Osteoblast (primary cell): ENCODE results near the gene S1PR1. TPM values are rescaled to one million over a fixed set of nuclear protein-coding genes. Genes with fewer than 3 reads are reported as not detected.

ENCODE experiments used
- DNase-seq: peaks from one replicate; pipeline ENCODE4 v3.0.0; 2011; ENCODE audit warnings: low spot score, mixed read lengths; ENCODE audit not compliant: insufficient read length; ENCODE audit errors: missing footprints
- H2AFZ ChIP-seq: 2 replicates; pipeline ENCODE4 v1.6.0; 2011; ENCODE audit warnings: mild to moderate bottlenecking, low read length
- H3K27ac ChIP-seq: 2 replicates; pipeline ENCODE4 v1.5.1; 2011; ENCODE audit warnings: mild to moderate bottlenecking, low read depth, low read length, moderate library complexity
- H3K27me3 ChIP-seq: 2 replicates; pipeline ENCODE4 v1.6.0; 2012; ENCODE audit warnings: mild to moderate bottlenecking, control low read depth, inconsistent platforms, low read length, moderate library complexity; ENCODE audit not compliant: insufficient read depth
- H3K36me3 ChIP-seq: 2 replicates; pipeline ENCODE4 v1.5.1; 2011; ENCODE audit warnings: mild to moderate bottlenecking, low read length, control low read depth, moderate library complexity; ENCODE audit not compliant: insufficient read depth
- H3K4me1 ChIP-seq: 2 replicates; pipeline ENCODE4 v1.5.1; 2011; ENCODE audit warnings: mild to moderate bottlenecking, low read length, control low read depth, moderate library complexity; ENCODE audit not compliant: insufficient read depth
- H3K4me2 ChIP-seq: 2 replicates; pipeline ENCODE4 v1.6.0; 2011; ENCODE audit warnings: mild to moderate bottlenecking, low read length; ENCODE audit not compliant: insufficient read depth
- H3K4me3 ChIP-seq: fragments of 200-600 bp; sonication (generic); 3 replicates; pipeline ENCODE4 v1.5.1; 2012; ENCODE audit warnings: mild to moderate bottlenecking, low read length, inconsistent platforms; ENCODE audit not compliant: insufficient read depth
- H3K79me2 ChIP-seq: 2 replicates; pipeline ENCODE4 v1.6.0; 2012; ENCODE audit warnings: mild to moderate bottlenecking, low read length, control low read depth, inconsistent platforms; ENCODE audit not compliant: insufficient read depth
- H3K9me3 ChIP-seq: 2 replicates; pipeline ENCODE4 v1.5.1; 2011; ENCODE audit warnings: low read depth, low read length, control low read depth
- H4K20me1 ChIP-seq: 2 replicates; pipeline ENCODE4 v1.6.0; 2012; ENCODE audit warnings: mild to moderate bottlenecking, low read length, control low read depth; ENCODE audit not compliant: insufficient read depth
- total RNA-seq: library from RNA; depleted of rRNA; stranded (reverse); fragments of >200 nt; gene quantifications from 2 replicates; pipeline ENCODE4 v1.2.3, GENCODE V29; 2012
- TF ChIP-seq, protein P1 (sequence below): IDR thresholded peaks from 2 replicates; pipeline ENCODE4 v1.5.1; 2011; ENCODE audit warnings: mild to moderate bottlenecking, low read depth, low read length, moderate library complexity; ENCODE audit errors: extremely low read depth

S1PR1 gene
- total RNA-seq, 1 donor, result 25.7 TPM

DNA sequence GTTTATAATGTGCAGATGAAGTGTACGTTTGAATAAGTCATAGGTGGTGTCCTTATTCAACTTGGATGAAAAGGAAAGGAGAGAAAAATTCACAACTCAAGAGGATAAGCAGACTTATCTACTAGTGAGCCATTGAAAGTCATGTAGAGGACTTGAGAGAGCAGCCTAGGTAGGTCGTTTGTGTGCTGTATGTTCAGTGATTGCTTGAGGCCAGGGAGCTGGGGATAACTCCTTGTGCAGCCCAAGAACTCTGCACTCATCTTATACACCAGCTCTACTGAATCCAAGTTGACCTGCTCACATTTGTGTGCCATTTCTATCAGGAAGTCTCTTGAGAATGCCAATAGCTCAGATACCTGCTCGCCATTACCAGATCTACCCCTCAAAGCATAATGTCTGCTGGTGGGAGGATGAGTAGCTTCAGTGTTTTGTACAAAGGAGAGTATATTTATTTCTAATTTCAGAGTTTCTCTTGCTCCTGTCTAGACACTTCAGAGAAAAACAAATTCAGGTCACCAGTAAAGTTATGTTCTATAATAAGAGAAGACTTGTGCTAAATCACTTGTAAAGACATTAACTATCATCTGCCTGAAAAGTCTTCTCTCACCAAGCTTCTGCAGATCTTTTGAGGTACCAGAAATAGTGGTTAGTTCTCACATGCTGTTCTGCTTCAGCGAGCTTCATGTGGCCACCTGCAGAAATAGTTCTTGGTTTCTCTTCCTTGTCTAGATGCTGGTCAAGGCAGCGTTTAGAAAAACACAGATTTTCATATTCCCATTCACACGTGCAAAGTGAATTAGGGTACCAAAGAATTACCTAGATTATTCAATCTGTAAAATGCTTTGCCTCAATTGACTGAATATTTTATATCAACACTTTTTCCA, 10.8 kb downstream of the S1PR1 start:
- no peaks in the 10 kb centered on the region for H3K36me3 ChIP-seq
- peaks cover 10% of the 10 kb centered on the region for H3K4me1 ChIP-seq
- H3K9me3 ChIP-seq, result no peaks in the 10 kb centered on the region
- no peak overlapping the region for H3K4me2 ChIP-seq
- TF ChIP-seq, protein P1, sequence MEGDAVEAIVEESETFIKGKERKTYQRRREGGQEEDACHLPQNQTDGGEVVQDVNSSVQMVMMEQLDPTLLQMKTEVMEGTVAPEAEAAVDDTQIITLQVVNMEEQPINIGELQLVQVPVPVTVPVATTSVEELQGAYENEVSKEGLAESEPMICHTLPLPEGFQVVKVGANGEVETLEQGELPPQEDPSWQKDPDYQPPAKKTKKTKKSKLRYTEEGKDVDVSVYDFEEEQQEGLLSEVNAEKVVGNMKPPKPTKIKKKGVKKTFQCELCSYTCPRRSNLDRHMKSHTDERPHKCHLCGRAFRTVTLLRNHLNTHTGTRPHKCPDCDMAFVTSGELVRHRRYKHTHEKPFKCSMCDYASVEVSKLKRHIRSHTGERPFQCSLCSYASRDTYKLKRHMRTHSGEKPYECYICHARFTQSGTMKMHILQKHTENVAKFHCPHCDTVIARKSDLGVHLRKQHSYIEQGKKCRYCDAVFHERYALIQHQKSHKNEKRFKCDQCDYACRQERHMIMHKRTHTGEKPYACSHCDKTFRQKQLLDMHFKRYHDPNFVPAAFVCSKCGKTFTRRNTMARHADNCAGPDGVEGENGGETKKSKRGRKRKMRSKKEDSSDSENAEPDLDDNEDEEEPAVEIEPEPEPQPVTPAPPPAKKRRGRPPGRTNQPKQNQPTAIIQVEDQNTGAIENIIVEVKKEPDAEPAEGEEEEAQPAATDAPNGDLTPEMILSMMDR, result no peak
- no peak overlapping the region for H3K27ac ChIP-seq
- no peak overlapping the region for H3K4me3 ChIP-seq
- no peak overlapping the region for H2AFZ ChIP-seq
- H3K27me3 ChIP-seq, result no peaks in the 10 kb centered on the region
- DNase-seq, result no peak
- H4K20me1 ChIP-seq, result no peaks in the 10 kb centered on the region
- no peaks in the 10 kb centered on the region for H3K79me2 ChIP-seq

DNA sequence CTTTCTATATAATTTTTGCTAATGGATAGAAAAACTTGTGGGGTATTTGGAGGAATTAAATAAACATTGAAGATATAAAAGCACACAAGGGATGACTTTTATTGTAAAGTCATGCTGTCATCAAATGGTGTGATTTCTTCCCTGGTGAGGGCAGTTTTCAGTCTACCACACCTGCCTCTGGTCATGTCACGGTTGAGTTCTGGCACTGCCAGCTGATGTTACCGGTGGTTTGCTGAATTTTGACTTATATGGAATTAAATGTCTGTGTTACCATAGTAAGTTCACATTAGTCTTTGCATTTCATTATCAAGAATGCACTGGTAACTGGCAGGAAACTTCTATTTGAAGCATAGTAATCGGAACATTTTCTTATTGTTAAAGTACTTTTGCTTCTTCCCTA, 13.4 kb downstream of the S1PR1 start:
- Histone ChIP-seq H3K79me2 (no peaks in the 10 kb centered on the region), H3K36me3 (no peaks in the 10 kb centered on the region), H3K4me1 (peaks cover 14% of the 10 kb centered on the region), H2AFZ (peak overlapping the region; percentile 85), H3K27me3 (no peaks in the 10 kb centered on the region), H3K9me3 (no peaks in the 10 kb centered on the region), H4K20me1 (no peaks in the 10 kb centered on the region), H3K27ac (no peak overlapping the region), H3K4me3 (no peak overlapping the region), H3K4me2 (peak overlapping the region; percentile 54)
- no peak for DNase-seq
- TF ChIP-seq, protein P1, result no peak

DNA sequence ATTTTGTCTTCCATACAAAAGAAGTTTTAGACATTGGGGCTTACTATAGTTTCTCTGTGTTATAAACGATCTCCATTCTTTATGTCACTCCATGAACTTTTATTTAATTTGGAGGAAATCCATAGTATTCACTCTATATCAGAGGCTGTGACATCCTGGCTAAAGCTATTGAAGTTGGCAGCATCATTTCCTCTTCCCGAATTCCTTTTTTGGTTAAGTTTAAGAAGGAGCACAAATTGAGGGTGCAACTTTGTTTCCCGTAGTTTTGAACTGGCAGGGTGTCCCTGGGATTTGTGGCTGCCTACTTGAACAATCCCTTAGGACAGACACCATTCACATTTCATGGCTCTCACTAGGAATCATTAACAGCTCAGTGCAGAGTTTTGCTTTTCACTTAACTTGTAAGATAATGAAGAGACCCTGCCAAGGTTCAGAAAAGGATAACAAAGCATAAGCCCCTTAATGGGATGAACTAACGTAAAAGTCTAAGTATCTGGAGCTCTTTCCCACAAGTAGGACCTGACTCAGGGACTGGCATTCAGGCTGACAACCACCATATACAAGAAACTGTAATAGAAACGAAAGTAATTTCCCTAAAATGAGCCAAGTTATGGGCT, 13.9 kb downstream of the S1PR1 start:
- Histone ChIP-seq H3K4me3 (peak overlapping the region; percentile 29), H3K79me2 (no peaks in the 10 kb centered on the region), H3K27me3 (no peaks in the 10 kb centered on the region), H3K9me3 (no peaks in the 10 kb centered on the region), H2AFZ (peak overlapping the region; percentile 85), H3K4me2 (peak overlapping the region; percentile 54), H4K20me1 (no peaks in the 10 kb centered on the region), H3K27ac (peak overlapping the region; percentile 43), H3K4me1 (peaks cover 14% of the 10 kb centered on the region), H3K36me3 (no peaks in the 10 kb centered on the region)
- TF ChIP-seq, protein P1, result no peak
- DNase-seq, result no peak

DNA sequence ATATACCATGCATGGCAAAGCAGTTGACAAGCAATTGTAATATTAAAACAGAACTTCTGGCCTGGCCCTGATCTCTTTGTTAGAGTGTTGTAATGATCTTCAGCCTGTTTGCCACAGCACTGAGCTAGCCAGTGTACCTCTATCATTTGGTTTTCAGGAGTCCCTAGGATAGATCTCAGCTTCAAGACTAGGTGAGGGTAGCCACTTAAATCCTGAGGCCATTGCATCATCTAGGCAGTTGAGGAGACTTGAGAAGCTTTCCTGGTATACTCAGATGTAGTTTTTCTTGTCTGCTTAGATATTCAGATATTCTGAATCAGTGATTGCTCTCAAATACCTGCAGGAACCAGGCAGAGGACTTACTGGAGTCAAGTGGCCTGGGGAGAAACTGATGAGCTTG, 14.7 kb downstream of the S1PR1 start:
- Histone ChIP-seq H2AFZ (peak overlapping the region; percentile 85), H3K4me3 (no peak overlapping the region), H3K27me3 (no peaks in the 10 kb centered on the region), H3K27ac (no peak overlapping the region), H3K79me2 (no peaks in the 10 kb centered on the region), H3K4me1 (peaks cover 14% of the 10 kb centered on the region), H3K36me3 (no peaks in the 10 kb centered on the region), H3K4me2 (peak overlapping the region; percentile 54), H3K9me3 (no peaks in the 10 kb centered on the region), H4K20me1 (no peaks in the 10 kb centered on the region)
- DNase-seq, result no peak
- TF ChIP-seq, protein P1, result no peak
